GM12891 (cell line): ENCODE measurements around the gene DCUN1D4.

Source experiments
- PAX5 ChIP-seq: IDR thresholded peaks from 2 replicates; pipeline ENCODE4 v1.6.1; 2011; ENCODE audit warnings: low read length, moderate library complexity, mild to moderate bottlenecking; ENCODE audit not compliant: insufficient read depth, severe bottlenecking
- POLR2A ChIP-seq: IDR thresholded peaks from 2 replicates; pipeline ENCODE4 v1.6.1; 2011; ENCODE audit warnings: low read depth, low read length, control low read depth
- SPI1 ChIP-seq: IDR thresholded peaks from 2 replicates; pipeline ENCODE4 v1.6.1; 2011; ENCODE audit warnings: low read depth, low read length, control low read depth

DNA sequence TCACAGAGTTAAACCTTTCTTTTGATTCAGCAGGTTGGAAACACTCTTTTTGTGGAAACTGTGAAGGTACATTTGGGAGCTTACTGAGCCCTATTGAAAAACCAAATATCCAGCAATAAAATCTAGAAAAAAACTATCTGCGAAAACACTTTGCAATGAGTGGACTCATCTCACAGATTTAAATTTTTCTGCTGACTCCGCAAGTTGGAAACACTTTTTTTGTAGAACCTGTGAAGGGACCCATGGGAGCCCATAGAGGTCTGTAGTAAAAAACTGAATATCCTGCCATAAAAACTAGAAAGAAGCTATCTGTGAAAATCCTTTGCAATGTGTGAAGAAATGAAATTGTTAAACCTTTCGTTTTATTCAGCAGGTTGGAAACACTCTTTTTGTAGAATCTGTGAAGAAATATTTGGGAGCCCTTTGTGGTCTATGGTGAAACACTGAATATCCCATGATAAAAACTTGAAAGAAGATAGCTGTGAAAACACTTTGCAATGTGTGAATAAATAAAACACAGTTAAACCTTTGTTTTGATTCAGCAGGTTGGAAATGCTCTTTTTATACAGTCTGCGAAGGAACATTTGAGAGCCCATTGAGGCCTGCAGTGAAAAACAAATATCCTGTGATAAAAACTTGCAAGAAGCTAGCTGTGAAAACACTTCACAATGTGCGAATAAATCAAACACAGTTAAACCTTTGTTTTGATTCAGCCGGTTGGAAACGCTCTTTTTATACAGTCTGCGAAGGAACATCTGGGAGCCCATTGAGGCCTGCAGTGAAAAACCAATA is 22.3 kb upstream of the DCUN1D4 start:
- no peak for TF ChIP-seq SPI1
- no peak for TF ChIP-seq POLR2A
- TF ChIP-seq PAX5: no peak
